Stimulated activated CD4-positive, alpha-beta T cell treated with anti-CD3 and anti-CD28 coated beads, TNF-alpha, amount 100 ng/mL, for 1 hour (primary cell): Measurements from ENCODE around the gene HRK.
"Not testable (repeated sequence)": the region's sequence is repeated elsewhere in the genome, so short reads cannot be mapped to it uniquely, and the experiment has no call there.

Experiments used
- DNase-seq, 3 donors: peaks; one replicate each; pipeline ENCODE4 v3.0.0-alpha.2; 2020; ENCODE audit warnings: low read depth in 3 of 3, low spot score in 1 of 3

The HRK gene

GRCh38 chr12:116820064-116820656 lies 61.1 kb downstream of the HRK start:
- DNase-seq, result no peak

- peak; percentile 73 to 89 (median 89) for DNase-seq
Observed at GRCh38 chr12:116818948-116819832, 62.1 kb downstream of the HRK start.

- DNase-seq, result no peak
Observed at GRCh38 chr12:116818341-116818856, 62.8 kb downstream of the HRK start.

GRCh38 chr12:116814766-116815165 lies 66.5 kb downstream of the HRK start:
- DNase-seq, result not testable (repeated sequence)

DNA sequence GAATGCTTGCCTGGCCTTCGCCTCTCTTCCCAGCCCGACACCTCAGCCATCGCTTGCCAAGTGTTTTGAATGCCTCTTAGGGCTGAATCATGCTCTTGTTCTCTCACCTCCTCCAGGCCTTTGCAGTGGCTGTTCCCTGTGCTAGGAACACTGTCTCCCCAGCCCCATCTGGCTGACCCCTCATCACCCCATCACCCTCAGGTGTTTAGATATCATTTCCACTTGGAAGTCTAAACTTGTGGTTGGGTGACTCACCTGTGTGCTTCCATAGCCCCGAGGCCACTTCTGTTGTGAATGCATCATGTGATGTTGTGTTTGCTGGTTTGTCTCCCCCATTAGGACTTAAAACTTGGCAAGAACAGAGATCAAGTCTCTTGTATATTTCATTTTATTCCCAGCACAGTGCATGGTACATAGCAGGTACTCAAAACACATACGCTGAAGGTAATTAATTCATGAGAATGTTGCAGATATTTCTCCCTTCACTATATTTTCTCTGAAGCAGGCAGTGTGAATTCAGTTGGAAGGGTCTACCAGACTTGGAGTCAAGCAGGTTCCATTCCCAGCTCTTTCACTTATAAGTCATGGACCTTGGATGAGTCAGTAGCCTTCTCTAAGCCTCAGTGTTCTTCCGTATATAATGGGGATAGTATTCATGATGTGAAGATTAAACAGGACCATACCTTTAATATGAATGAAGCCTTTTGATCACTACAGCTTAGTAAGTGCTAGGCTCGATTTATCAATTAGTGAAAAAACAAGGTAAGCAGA lies 67.8 kb downstream of the HRK start:
- DNase-seq, result no peak

DNA sequence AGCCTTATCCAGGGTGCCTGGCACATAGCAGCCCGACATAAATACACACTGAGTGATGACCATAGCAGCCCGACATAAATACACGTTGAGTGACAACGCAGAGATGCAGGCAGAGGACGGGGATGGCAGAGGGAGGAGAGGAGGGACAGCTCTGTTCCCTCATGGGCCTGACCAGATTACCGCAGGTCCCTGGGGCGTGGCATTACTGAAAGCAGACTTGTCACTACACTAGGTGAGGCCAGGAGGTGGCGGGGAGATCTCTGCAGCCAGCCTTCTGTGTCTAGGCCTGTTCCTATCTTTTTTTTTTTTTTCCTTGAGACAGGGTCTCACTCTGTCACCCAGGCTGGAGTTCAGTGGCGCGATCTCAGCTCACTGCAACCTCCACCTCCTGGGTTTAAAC lies 69.0 kb downstream of the HRK start:
- no peak for DNase-seq

- DNase-seq, result no peak
Observed at GRCh38 chr12:116808113-116809105, 72.8 kb downstream of the HRK start.

DNA sequence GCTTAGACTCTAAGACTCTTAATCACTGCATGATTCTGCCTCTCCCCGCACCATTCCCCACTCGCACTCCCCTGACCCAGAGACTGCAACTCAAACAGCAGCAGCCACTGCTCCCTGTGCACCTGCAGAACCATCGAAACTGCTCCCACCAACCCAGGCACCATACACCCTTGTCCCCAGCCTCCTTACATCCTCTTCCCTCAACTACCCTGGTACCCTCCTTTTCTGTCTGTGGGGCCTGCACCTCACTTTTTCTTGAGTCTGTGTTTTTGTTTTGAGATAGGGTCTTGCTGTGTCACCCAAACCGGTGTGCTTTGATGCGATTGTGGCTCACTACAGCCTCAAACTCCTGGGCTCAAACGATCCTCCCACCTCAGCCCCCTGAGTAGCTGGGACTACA lies 73.7 kb downstream of the HRK start:
- DNase-seq, result no peak

- no peak for DNase-seq
Observed at GRCh38 chr12:116806845-116807440, 74.3 kb downstream of the HRK start.
